SK-N-SH (cell line): Measurements from ENCODE around the gene MAN2A2. TPM values are rescaled to one million over a fixed set of nuclear protein-coding genes. Genes with fewer than 3 reads are reported as not detected.

Experiments used
- CTCF ChIA-PET: fragments of 300-600, 350-600 bp; formaldehyde crosslinking; extraction: SDS; loops from one replicate; lab custom pipeline; 2021; lab: Yijun Ruan, JAX
- POLR2A ChIA-PET: fragments of 350-600 bp; sonication (Branson Sonifier 250); formaldehyde crosslinking; extraction: SDS; loops from one replicate; lab custom pipeline; 2020; ENCODE audit warnings: antibody characterized with exemption, inconsistent platforms; lab: Yijun Ruan, JAX
- DNase-seq: peaks from one replicate; pipeline ENCODE4 v3.0.0; 2012
- H2AFZ ChIP-seq: fragments of 200-600 bp; sonication (generic); 2 replicates; pipeline ENCODE4 v1.8.1; 2016; ENCODE audit warnings: antibody characterized with exemption, mild to moderate bottlenecking, low read depth
- H3F3A ChIP-seq: fragments of 200-600 bp; sonication (generic); replicated peaks from 2 replicates; pipeline ENCODE3; 2016; ENCODE audit warnings: antibody characterized with exemption, mild to moderate bottlenecking; ENCODE audit not compliant: insufficient read depth
- H3K27ac ChIP-seq, 2 experiments: fragments of 200-500 bp in 1 of 2; fragments of 200-600 bp in 1 of 2; sonication (Bioruptor generic) in 1 of 2; sonication (generic), shearing (Covaris generic) in 1 of 2; 2 replicates each; pipeline versions ENCODE4 v1.5.1 to v1.6.1; 2014 to 2016; ENCODE audit warnings: low read depth in 2 of 2, inconsistent platforms in 1 of 2, low read length in 1 of 2, mild to moderate bottlenecking in 1 of 2, mixed read lengths in 1 of 2
- H3K27me3 ChIP-seq: fragments of 200-600 bp; sonication (generic), shearing (Covaris generic); 2 replicates; pipeline ENCODE4 v1.6.1; 2016; ENCODE audit warnings: mixed run types; ENCODE audit not compliant: insufficient read depth
- H3K36me3 ChIP-seq, 2 experiments: fragments of 200-500 bp in 1 of 2; fragments of 200-600 bp in 1 of 2; sonication (Bioruptor generic) in 1 of 2; sonication (generic) in 1 of 2; replicated peaks in 1 of 2; 2 replicates each; pipeline versions ENCODE3 to v1.5.1; 2014 to 2016; ENCODE audit warnings: low read length in 1 of 2, mild to moderate bottlenecking in 1 of 2; ENCODE audit not compliant: insufficient read depth in 2 of 2, control insufficient read depth in 1 of 2
- H3K4me1 ChIP-seq, 2 experiments: fragments of 200-500 bp in 1 of 2; fragments of 200-600 bp in 1 of 2; sonication (Bioruptor generic) in 1 of 2; sonication (generic), shearing (Covaris generic) in 1 of 2; 2 replicates each; pipeline versions ENCODE4 v1.5.1 to v1.6.1; 2014 to 2016; ENCODE audit warnings: low read depth in 1 of 2, low read length in 1 of 2, mixed run types in 1 of 2; ENCODE audit not compliant: insufficient read depth in 2 of 2, control insufficient read depth in 1 of 2
- H3K4me2 ChIP-seq: fragments of 200-600 bp; sonication (generic), shearing (Covaris generic); 2 replicates; pipeline ENCODE4 v1.6.1; 2017; ENCODE audit warnings: mixed run types
- H3K4me3 ChIP-seq, 2 experiments: fragments of 200-500 bp in 1 of 2; fragments of 200-600 bp in 1 of 2; sonication (Bioruptor generic) in 1 of 2; sonication (generic), shearing (Covaris generic) in 1 of 2; 2 replicates each; pipeline versions ENCODE4 v1.5.1 to v1.8.1; 2014 to 2016; ENCODE audit warnings: low read depth in 2 of 2, inconsistent platforms in 1 of 2, low read length in 1 of 2, mild to moderate bottlenecking in 1 of 2, mixed read lengths in 1 of 2, moderate library complexity in 1 of 2
- H3K79me2 ChIP-seq: fragments of 200-600 bp; sonication (generic); 2 replicates; pipeline ENCODE4 v1.8.1; 2017; ENCODE audit warnings: mild to moderate bottlenecking; ENCODE audit not compliant: insufficient read depth
- H3K9ac ChIP-seq: fragments of 200-600 bp; sonication (generic); 2 replicates; pipeline ENCODE4 v1.6.1; 2017; ENCODE audit warnings: mixed run types
- H3K9me2 ChIP-seq: fragments of 200-600 bp; sonication (generic); 2 replicates; pipeline ENCODE4 v1.6.1; 2017; ENCODE audit warnings: mixed run types
- H3K9me3 ChIP-seq: fragments of 200-600 bp; sonication (generic); 2 replicates; pipeline ENCODE4 v1.6.1; 2017; ENCODE audit warnings: mixed run types, mild to moderate bottlenecking, moderate library complexity
- H4K20me1 ChIP-seq: fragments of 200-600 bp; sonication (generic); 2 replicates; pipeline ENCODE4 v1.6.1; 2017; ENCODE audit warnings: mild to moderate bottlenecking, mixed run types; ENCODE audit not compliant: insufficient read depth
- CHD2 ChIP-seq: fragments of 150-350 bp; IDR thresholded peaks from 2 replicates; pipeline ENCODE4 v1.6.1; 2018; ENCODE audit warnings: low read length; ENCODE audit not compliant: partially characterized antibody
- FOSL2 ChIP-seq: IDR thresholded peaks from 2 replicates; pipeline ENCODE4 v1.4.0; 2012; ENCODE audit warnings: low read depth, mild to moderate bottlenecking, moderate library complexity, borderline replicate concordance
- GABPA ChIP-seq: IDR thresholded peaks from 2 replicates; pipeline ENCODE4 v1.4.0; 2012; ENCODE audit warnings: low read depth, mild to moderate bottlenecking
- GATA2 ChIP-seq: sonication (generic); formaldehyde crosslinking; IDR thresholded peaks from 2 replicates; pipeline ENCODE4 v1.5.0; 2020; ENCODE audit warnings: mild to moderate bottlenecking, missing genetic modification reagents
- IRF3 ChIP-seq: fragments of 150-350 bp; IDR thresholded peaks from 2 replicates; pipeline ENCODE4 v1.6.1; 2016; ENCODE audit warnings: mild to moderate bottlenecking, low read depth, low read length
- JUND ChIP-seq: IDR thresholded peaks from 2 replicates; pipeline ENCODE4 v1.4.0; 2012
- RAD21 ChIP-seq: IDR thresholded peaks from 2 replicates; pipeline ENCODE4 v1.6.1; 2012; ENCODE audit warnings: mild to moderate bottlenecking, low read length
- RCOR1 ChIP-seq: fragments of 150-350 bp; IDR thresholded peaks from 2 replicates; pipeline ENCODE4 v1.6.1; 2017; ENCODE audit warnings: antibody characterized with exemption, low read length
- RFX5 ChIP-seq: IDR thresholded peaks from 2 replicates; pipeline ENCODE4 v1.6.1; 2012; ENCODE audit warnings: mild to moderate bottlenecking, improper control_type of control experiment, low read length
- RXRA ChIP-seq: IDR thresholded peaks from 2 replicates; pipeline ENCODE4 v1.4.0; 2012; ENCODE audit warnings: low read depth, mild to moderate bottlenecking, borderline replicate concordance
- SIN3A ChIP-seq: IDR thresholded peaks from 2 replicates; pipeline ENCODE4 v1.6.1; 2012; ENCODE audit warnings: low read depth, mild to moderate bottlenecking, low read length, moderate library complexity, borderline replicate concordance
- SMC3 ChIP-seq: IDR thresholded peaks from 2 replicates; pipeline ENCODE4 v1.6.1; 2012; ENCODE audit warnings: low read depth, low read length, improper control_type of control experiment
- TCF12 ChIP-seq: IDR thresholded peaks from 2 replicates; pipeline ENCODE4 v1.4.0; 2012
- TEAD4 ChIP-seq: IDR thresholded peaks from 2 replicates; pipeline ENCODE4 v1.4.0; 2012; ENCODE audit warnings: mild to moderate bottlenecking, borderline replicate concordance; ENCODE audit not compliant: insufficient read depth
- YY1 ChIP-seq: IDR thresholded peaks from 2 replicates; pipeline ENCODE4 v1.4.0; 2012; ENCODE audit warnings: low read depth, mild to moderate bottlenecking
- ZBTB33 ChIP-seq: IDR thresholded peaks from 2 replicates; pipeline ENCODE4 v1.4.0; 2012; ENCODE audit warnings: low read depth, borderline replicate concordance
- WGBS: methylation state at CpG from one replicate; pipeline ENCODE4 v1.1.6; 2017; ENCODE audit warnings: low lambda C conversion rate; 5-methylcytosine and 5-hydroxymethylcytosine counted together
- polyA plus RNA-seq, 3 experiments: library from polyadenylated mRNA; depleted of rRNA; stranded (reverse); fragments of >200 nt; gene quantifications; 2 replicates each; pipeline ENCODE4 v1.2.3, GENCODE V29; 2012
- TF ChIP-seq, protein P1 (sequence below): IDR thresholded peaks from 2 replicates; pipeline ENCODE4 v1.6.1; 2012; ENCODE audit warnings: mild to moderate bottlenecking, low read depth, low read length, moderate library complexity

The MAN2A2 gene
- polyA plus RNA-seq, 1 of the 3 experiments (the other 2 are of a cell fraction): 35.0 TPM

DNA sequence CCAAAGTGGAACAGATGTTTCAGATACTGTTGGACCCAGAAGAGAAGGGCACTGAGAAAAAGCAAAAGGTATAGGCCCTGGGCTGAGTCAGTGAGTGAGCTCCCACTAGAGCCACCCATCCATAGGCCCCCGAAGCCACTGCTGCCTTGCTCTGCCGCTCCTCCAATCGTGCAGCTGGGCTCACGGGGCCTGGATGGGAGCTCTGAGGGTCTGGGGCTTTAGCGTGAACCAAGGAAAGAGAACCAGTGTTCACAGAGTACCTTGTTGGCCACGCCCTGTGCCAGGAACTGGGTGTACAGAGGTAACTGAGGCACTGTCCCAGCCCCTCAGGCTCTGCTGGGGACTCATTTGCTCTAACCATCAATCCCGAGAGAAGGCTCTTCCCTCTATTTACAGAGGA, 36.7 kb downstream of the MAN2A2 start:
- no peak for TF ChIP-seq SIN3A
- no peak for TF ChIP-seq ZBTB33
- TF ChIP-seq GATA2 (CRISPR knock-in tag): no peak
- no peak for TF ChIP-seq RCOR1
- TF ChIP-seq, protein P1, sequence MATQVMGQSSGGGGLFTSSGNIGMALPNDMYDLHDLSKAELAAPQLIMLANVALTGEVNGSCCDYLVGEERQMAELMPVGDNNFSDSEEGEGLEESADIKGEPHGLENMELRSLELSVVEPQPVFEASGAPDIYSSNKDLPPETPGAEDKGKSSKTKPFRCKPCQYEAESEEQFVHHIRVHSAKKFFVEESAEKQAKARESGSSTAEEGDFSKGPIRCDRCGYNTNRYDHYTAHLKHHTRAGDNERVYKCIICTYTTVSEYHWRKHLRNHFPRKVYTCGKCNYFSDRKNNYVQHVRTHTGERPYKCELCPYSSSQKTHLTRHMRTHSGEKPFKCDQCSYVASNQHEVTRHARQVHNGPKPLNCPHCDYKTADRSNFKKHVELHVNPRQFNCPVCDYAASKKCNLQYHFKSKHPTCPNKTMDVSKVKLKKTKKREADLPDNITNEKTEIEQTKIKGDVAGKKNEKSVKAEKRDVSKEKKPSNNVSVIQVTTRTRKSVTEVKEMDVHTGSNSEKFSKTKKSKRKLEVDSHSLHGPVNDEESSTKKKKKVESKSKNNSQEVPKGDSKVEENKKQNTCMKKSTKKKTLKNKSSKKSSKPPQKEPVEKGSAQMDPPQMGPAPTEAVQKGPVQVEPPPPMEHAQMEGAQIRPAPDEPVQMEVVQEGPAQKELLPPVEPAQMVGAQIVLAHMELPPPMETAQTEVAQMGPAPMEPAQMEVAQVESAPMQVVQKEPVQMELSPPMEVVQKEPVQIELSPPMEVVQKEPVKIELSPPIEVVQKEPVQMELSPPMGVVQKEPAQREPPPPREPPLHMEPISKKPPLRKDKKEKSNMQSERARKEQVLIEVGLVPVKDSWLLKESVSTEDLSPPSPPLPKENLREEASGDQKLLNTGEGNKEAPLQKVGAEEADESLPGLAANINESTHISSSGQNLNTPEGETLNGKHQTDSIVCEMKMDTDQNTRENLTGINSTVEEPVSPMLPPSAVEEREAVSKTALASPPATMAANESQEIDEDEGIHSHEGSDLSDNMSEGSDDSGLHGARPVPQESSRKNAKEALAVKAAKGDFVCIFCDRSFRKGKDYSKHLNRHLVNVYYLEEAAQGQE: no peak
- no peak for TF ChIP-seq GABPA
- TF ChIP-seq TCF12: no peak
- TF ChIP-seq RXRA: no peak
- no peak for TF ChIP-seq YY1
- TF ChIP-seq CHD2: no peak
- no peak for TF ChIP-seq RAD21
- no peak for TF ChIP-seq SMC3
- TF ChIP-seq IRF3: no peak
- no peak for TF ChIP-seq TEAD4
- no peak for TF ChIP-seq JUND
- no peak for TF ChIP-seq FOSL2
- no peak for TF ChIP-seq RFX5
- Histone ChIP-seq H3F3A (no peaks in the 10 kb centered on the region), H3K27me3 (no peaks in the 10 kb centered on the region), H3K9me3 (no peaks in the 10 kb centered on the region), H3K79me2 (peaks cover 23% of the 10 kb centered on the region), H3K9ac (no peak overlapping the region), H3K9me2 (no peaks in the 10 kb centered on the region), H3K4me1 (peaks cover 7 to 10% of the 10 kb centered on the region in 2 experiments; a peak in 2 of 4 replicates), H3K36me3 (peaks cover 44 to 54% of the 10 kb centered on the region in 2 experiments), H2AFZ (no peak overlapping the region), H4K20me1 (no peaks in the 10 kb centered on the region), H3K4me2 (no peak overlapping the region), H3K4me3 (no peak overlapping the region), H3K27ac (no peak overlapping the region)
- ChIA-PET CTCF (interaction anchor here (0.8 to 11.5 kb wide), 5 partner anchors 8 to 308 kb away, joined by 3 to 142 read pairs (median 3); partner anchors contain the start of genes HDDC3, RCCD1 and UNC45A), POLR2A (interaction anchor here (1.1 kb wide), 1 partner anchor 8 kb away, joined by 3 read pairs; no protein-coding TSS in a partner anchor)
- DNase-seq: no peak
- WGBS: 70% methylated on average over 2 of the region's 7 CpGs
